ENCODE results near the gene MPLKIP. TPM values are rescaled to one million over a fixed set of nuclear protein-coding genes. Genes with fewer than 3 reads are reported as not detected.
A peak's percentile ranks its signal among the peaks of the same experiment; 100 is the strongest.
"Not testable (repeated sequence)": the region's sequence is repeated elsewhere in the genome, so short reads cannot be mapped to it uniquely, and the experiment has no call there.

The MPLKIP gene
- total RNA-seq, 4 donors from 2014 or later: 8.7 to 33.0 (median 20.1) TPM

- no peaks in the 10 kb centered on the region for H3K9me3 ChIP-seq
- no peak for DNase-seq
- H3K27me3 ChIP-seq: no peaks in the 10 kb centered on the region
- H3K36me3 ChIP-seq: no peaks in the 10 kb centered on the region
- TF ChIP-seq, protein P1, sequence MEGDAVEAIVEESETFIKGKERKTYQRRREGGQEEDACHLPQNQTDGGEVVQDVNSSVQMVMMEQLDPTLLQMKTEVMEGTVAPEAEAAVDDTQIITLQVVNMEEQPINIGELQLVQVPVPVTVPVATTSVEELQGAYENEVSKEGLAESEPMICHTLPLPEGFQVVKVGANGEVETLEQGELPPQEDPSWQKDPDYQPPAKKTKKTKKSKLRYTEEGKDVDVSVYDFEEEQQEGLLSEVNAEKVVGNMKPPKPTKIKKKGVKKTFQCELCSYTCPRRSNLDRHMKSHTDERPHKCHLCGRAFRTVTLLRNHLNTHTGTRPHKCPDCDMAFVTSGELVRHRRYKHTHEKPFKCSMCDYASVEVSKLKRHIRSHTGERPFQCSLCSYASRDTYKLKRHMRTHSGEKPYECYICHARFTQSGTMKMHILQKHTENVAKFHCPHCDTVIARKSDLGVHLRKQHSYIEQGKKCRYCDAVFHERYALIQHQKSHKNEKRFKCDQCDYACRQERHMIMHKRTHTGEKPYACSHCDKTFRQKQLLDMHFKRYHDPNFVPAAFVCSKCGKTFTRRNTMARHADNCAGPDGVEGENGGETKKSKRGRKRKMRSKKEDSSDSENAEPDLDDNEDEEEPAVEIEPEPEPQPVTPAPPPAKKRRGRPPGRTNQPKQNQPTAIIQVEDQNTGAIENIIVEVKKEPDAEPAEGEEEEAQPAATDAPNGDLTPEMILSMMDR (IDR thresholded peaks at IDR 0.05): no peak
- TF ChIP-seq POLR2A (IDR thresholded peaks at IDR 0.05): no peak
- H3K4me1 ChIP-seq: no peaks in the 10 kb centered on the region
- H3K27ac ChIP-seq: no peak overlapping the region
- intact Hi-C loops (cut with DNase I; ENCODE audit: low total_unique reads): no loop called here
- H3K4me3 ChIP-seq: no peak overlapping the region
These were observed 32.9 kb upstream of the MPLKIP start for GRCh38 chr7:40167291-40167690.

- DNase-seq: no peak
- no peak for TF ChIP-seq POLR2A (IDR thresholded peaks at IDR 0.05)
- TF ChIP-seq, protein P1 (IDR thresholded peaks at IDR 0.05): no peak
- H3K9me3 ChIP-seq: no peaks in the 10 kb centered on the region
These were observed 30.8 kb upstream of the MPLKIP start for GRCh38 chr7:40165216-40165615.

DNA sequence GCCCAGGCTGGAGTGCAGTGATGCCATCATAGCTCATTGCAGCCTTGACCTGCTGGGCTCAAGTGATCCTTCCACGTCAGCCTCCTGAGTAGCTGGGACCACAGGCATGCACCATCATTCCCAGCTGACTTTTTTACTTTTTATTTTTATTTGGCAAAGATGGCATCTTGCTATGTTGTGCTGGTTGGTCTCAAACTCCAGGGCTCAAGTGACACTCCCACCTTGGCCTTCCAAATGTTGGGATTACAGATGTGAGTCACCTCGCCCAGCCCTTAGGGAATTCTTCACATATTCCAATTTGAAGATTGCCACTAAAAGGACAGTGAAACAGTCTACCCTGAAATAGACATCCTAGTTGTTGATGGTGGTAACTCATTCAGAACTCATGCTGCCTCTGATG is 28.1 kb upstream of the MPLKIP start:
- H3K27me3 ChIP-seq: no peaks in the 10 kb centered on the region
- TF ChIP-seq, protein P1 (IDR thresholded peaks at IDR 0.05): no peak
- TF ChIP-seq POLR2A (IDR thresholded peaks at IDR 0.05): no peak
- H3K27ac ChIP-seq: no peak overlapping the region
- no peak for DNase-seq
- H3K36me3 ChIP-seq: no peaks in the 10 kb centered on the region
- intact Hi-C loops (cut with DNase I; ENCODE audit: low total_unique reads): no loop called here
- no peak overlapping the region for H3K4me3 ChIP-seq
- no peaks in the 10 kb centered on the region for H3K4me1 ChIP-seq
- H3K9me3 ChIP-seq: no peaks in the 10 kb centered on the region

More at GRCh38 chr7:40165216-40165615, 30.8 kb upstream of the MPLKIP start:
- H3K4me1 ChIP-seq: no peaks in the 10 kb centered on the region
- H3K27ac ChIP-seq: no peak overlapping the region
- no peak overlapping the region for H3K4me3 ChIP-seq
- intact Hi-C loops (cut with DNase I; ENCODE audit: low total_unique reads): no loop called here
- no peaks in the 10 kb centered on the region for H3K27me3 ChIP-seq
- H3K36me3 ChIP-seq: no peaks in the 10 kb centered on the region

DNA sequence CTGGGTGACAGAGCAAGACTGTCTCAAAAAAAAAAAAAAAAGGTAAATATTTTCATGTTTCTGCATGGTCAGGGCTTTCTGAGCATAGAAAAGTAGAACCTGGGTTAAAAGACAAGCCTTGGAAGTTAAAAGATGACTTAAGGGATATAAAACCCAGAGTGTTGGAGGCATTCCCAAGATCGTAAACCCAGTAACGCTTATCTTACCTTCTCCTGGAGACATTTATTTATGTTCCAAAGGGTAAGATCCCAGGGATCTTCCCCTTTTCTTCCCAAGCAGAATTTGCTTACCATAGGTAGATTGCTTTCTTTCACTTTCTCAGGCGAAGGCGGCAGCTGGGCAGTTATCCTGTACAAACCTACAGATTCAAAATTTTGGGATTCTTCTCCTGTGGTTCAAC is 22.6 kb upstream of the MPLKIP start:
- no peaks in the 10 kb centered on the region for H3K36me3 ChIP-seq
- TF ChIP-seq POLR2A (IDR thresholded peaks at IDR 0.05): no peak
- TF ChIP-seq, protein P1 (IDR thresholded peaks at IDR 0.05): no peak
- no peak overlapping the region for H3K27ac ChIP-seq
- peak overlapping the region in 1 of 2 donors; percentile 0 for H3K4me3 ChIP-seq
- no peaks in the 10 kb centered on the region for H3K9me3 ChIP-seq
- DNase-seq: peak in 1 of 2 donors; percentile 51
- H3K4me1 ChIP-seq: peaks cover 0 to 3% of the 10 kb centered on the region in 2 donors
- no peaks in the 10 kb centered on the region for H3K27me3 ChIP-seq
- intact Hi-C loops (cut with DNase I; ENCODE audit: low total_unique reads): no loop called here

DNA sequence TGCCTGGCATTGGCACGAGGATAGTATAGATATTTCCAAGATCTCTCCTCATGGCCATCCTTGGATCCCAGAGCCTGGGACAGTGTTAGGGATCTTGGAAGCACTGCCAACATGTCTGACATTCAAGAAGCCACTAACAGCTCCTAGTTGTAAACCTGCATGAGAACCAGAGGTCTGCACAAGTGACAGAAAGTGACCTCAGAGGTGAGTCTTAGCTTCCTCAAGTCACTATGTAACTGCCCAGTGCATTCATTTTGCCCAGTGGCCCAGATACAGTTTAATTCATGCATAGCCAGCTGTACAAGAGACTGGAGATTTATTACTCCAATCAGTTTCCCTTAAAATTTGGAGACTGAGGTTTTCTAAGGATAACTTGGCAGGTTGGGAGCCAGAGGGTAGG is 17.1 kb upstream of the MPLKIP start:
- no peak for DNase-seq
- H3K27ac ChIP-seq: no peak overlapping the region
- H3K36me3 ChIP-seq: no peaks in the 10 kb centered on the region
- no peak for TF ChIP-seq POLR2A (IDR thresholded peaks at IDR 0.05)
- no peaks in the 10 kb centered on the region for H3K27me3 ChIP-seq
- intact Hi-C loops (cut with DNase I; ENCODE audit: low total_unique reads): no loop called here
- no peak overlapping the region for H3K4me3 ChIP-seq
- H3K9me3 ChIP-seq: no peaks in the 10 kb centered on the region
- peaks cover 0 to 3% of the 10 kb centered on the region in 2 donors for H3K4me1 ChIP-seq

DNA sequence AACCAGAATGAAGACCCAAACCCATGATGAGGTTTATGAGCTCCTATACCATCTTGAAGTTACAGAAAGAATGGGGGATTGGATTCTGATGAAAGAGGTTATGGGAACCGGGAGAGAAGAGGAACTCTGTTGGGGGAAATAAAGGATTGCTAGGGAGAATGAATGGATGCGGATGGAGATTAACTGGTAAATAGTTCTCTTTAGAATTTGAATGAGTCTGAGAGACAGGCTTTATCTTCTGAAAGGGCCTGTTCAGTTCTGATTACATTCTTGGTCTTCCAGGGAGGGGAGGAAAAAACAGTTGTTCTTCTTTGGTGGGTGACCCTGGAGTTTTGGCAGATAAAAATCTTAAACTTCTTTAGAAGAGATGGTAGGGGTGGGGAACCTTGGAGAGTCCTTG is 14.2 kb upstream of the MPLKIP start:
- H3K27me3 ChIP-seq: no peaks in the 10 kb centered on the region
- H3K4me1 ChIP-seq: no peaks in the 10 kb centered on the region
- H3K9me3 ChIP-seq: no peaks in the 10 kb centered on the region
- intact Hi-C loops (cut with DNase I; ENCODE audit: low total_unique reads): no loop called here
- no peak overlapping the region for H3K4me3 ChIP-seq
- no peaks in the 10 kb centered on the region for H3K36me3 ChIP-seq
- no peak for TF ChIP-seq POLR2A (IDR thresholded peaks at IDR 0.05)
- TF ChIP-seq, protein P1 (IDR thresholded peaks at IDR 0.05): no peak
- no peak overlapping the region for H3K27ac ChIP-seq
- DNase-seq: no peak

DNA sequence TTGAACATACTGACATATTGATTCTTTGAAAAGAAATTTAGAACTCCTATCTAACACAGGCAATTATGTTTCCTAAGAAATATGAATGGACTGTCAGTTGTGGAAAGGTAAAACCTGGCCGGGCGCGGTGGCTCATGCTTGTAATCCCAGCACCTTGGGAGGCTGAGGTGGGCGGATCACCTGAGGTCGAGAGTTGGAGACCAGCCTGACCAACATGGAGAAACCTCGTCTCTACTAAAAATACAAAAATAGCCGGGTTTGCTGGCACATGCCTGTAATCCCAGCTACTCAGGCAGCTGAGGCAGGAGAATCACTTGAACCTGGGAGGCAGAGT is 13.8 kb upstream of the MPLKIP start:
- DNase-seq; H3K27ac ChIP-seq; intact Hi-C loops (cut with DNase I; ENCODE audit: low total_unique reads); H3K9me3 ChIP-seq; H3K36me3 ChIP-seq; H3K4me3 ChIP-seq; H3K27me3 ChIP-seq; H3K4me1 ChIP-seq: not testable (repeated sequence)
